A673 (cell line): ENCODE results near the gene ACSS1. TPM values are rescaled to one million over a fixed set of nuclear protein-coding genes. Genes with fewer than 3 reads are reported as not detected.

Experiments
- BruUV-seq: library from RNA; stranded (reverse); fragments of 400-500 nt; replicated peaks from 2 replicates; lab custom pipeline; 2021; lab: Mats Ljungman, UMichigan
- CTCF ChIA-PET: fragments of 300-600 bp; sonication (Branson Sonifier 250); formaldehyde crosslinking; loops from one replicate; lab custom pipeline; 2022; ENCODE audit warnings: antibody characterized with exemption; lab: Charles Lee
- POLR2A ChIA-PET: fragments of 300-600 bp; sonication (Branson Sonifier 250); formaldehyde crosslinking; loops from one replicate; lab custom pipeline; 2022; ENCODE audit warnings: antibody characterized with exemption; ENCODE audit not compliant: low non-redundant PET; lab: Charles Lee
- DNase-seq: peaks from one replicate; pipeline ENCODE4 v3.0.0-alpha.2; 2015; ENCODE audit warnings: low spot score
- H3K27ac ChIP-seq: fragments of 200-600 bp; sonication (generic); 2 replicates; pipeline ENCODE4 v1.5.1; 2016; ENCODE audit warnings: mixed run types, low read depth, mild to moderate bottlenecking, mixed read lengths, antibody characterized with exemption, low read length; ENCODE audit not compliant: poor library complexity, severe bottlenecking
- H3K27me3 ChIP-seq: fragments of 200-600 bp; sonication (generic); replicated peaks from 2 replicates; pipeline ENCODE4 v1.6.1; 2017; ENCODE audit warnings: mixed run types, low read depth, mild to moderate bottlenecking, mixed read lengths, antibody characterized with exemption, low read length; ENCODE audit not compliant: insufficient read depth, poor library complexity
- H3K36me3 ChIP-seq: fragments of 200-600 bp; sonication (generic); 2 replicates; pipeline ENCODE4 v1.6.1; 2016; ENCODE audit warnings: mixed run types, mild to moderate bottlenecking, mixed read lengths, antibody characterized with exemption, low read length; ENCODE audit not compliant: insufficient read depth, poor library complexity, severe bottlenecking
- H3K4me1 ChIP-seq: fragments of 200-600 bp; sonication (generic); 2 replicates; pipeline ENCODE4 v1.6.1; 2017; ENCODE audit warnings: mixed run types, mild to moderate bottlenecking, mixed read lengths, antibody characterized with exemption, low read length; ENCODE audit not compliant: insufficient read depth, poor library complexity, severe bottlenecking
- H3K4me3 ChIP-seq: fragments of 200-600 bp; sonication (generic); 2 replicates; pipeline ENCODE4 v1.5.1; 2016; ENCODE audit warnings: low read depth, mixed run types, mild to moderate bottlenecking, mixed read lengths, low read length; ENCODE audit not compliant: poor library complexity, severe bottlenecking
- H3K9me3 ChIP-seq: fragments of 200-600 bp; sonication (generic); 2 replicates; pipeline ENCODE4 v1.6.1; 2016; ENCODE audit warnings: mixed run types, low read depth, mild to moderate bottlenecking, mixed read lengths, antibody characterized with exemption, low read length; ENCODE audit not compliant: poor library complexity, severe bottlenecking
- CTCF ChIP-seq: fragments of 300-800, 200-600 bp; sonication (generic); conservative IDR thresholded peaks from 2 replicates; pipeline ENCODE4 v1.5.1; 2017; ENCODE audit warnings: low read depth, mild to moderate bottlenecking, antibody characterized with exemption, low read length, moderate library complexity, mixed read lengths
- EZH2 ChIP-seq: fragments of 200-600 bp; sonication (generic); IDR thresholded peaks from 2 replicates; pipeline ENCODE4 v1.6.1; 2017; ENCODE audit warnings: borderline replicate concordance, low read depth, mild to moderate bottlenecking, mixed read lengths, antibody characterized with exemption, low read length; ENCODE audit not compliant: poor library complexity, severe bottlenecking
- intact Hi-C: fragments of 100-400 bp; cut with micrococcal nuclease; formaldehyde crosslinking; loops from one replicate; pipeline ENCODE4 v1.10.0; 2022; ENCODE audit not compliant: unreplicated experiment
- total RNA-seq: library from RNA; stranded (reverse); gene quantifications from 2 replicates; pipeline ENCODE4 v1.2.3, GENCODE V29; 2021

Gene ACSS1
- total RNA-seq, 1 experiment from 2014 or later: 3.9 TPM

GRCh38 chr20:25038591-25039015, 19.3 kb downstream of the ACSS1 start:
- H3K27me3 ChIP-seq: no peaks in the 10 kb centered on the region
- TF ChIP-seq EZH2 (no peak), CTCF (no peak)
- BruUV-seq: no TSS peak
- H3K27ac ChIP-seq: no peak overlapping the region
- no peaks in the 10 kb centered on the region for H3K36me3 ChIP-seq
- peaks cover 33% of the 10 kb centered on the region for H3K4me1 ChIP-seq
- DNase-seq: no peak
- no peak overlapping the region for H3K4me3 ChIP-seq
- no peaks in the 10 kb centered on the region for H3K9me3 ChIP-seq
- CTCF ChIA-PET: no interaction called here
- POLR2A ChIA-PET: no interaction called here
- intact Hi-C loops: no loop called here

GRCh38 chr20:25038103-25038410, 19.9 kb downstream of the ACSS1 start:
- BruUV-seq: no TSS peak
- H3K27ac ChIP-seq: peak overlapping the region; percentile 18
- POLR2A ChIA-PET: no interaction called here
- H3K4me1 ChIP-seq: peaks cover 39% of the 10 kb centered on the region
- H3K4me3 ChIP-seq: no peak overlapping the region
- TF ChIP-seq EZH2: no peak
- no peak for TF ChIP-seq CTCF
- H3K36me3 ChIP-seq: no peaks in the 10 kb centered on the region
- H3K27me3 ChIP-seq: no peaks in the 10 kb centered on the region
- CTCF ChIA-PET: no interaction called here
- DNase-seq: no peak
- H3K9me3 ChIP-seq: no peaks in the 10 kb centered on the region
- intact Hi-C loops: no loop called here

- Histone ChIP-seq H3K27me3 (no peaks in the 10 kb centered on the region), H3K36me3 (no peaks in the 10 kb centered on the region), H3K9me3 (no peaks in the 10 kb centered on the region), H3K4me1 (peaks cover 45% of the 10 kb centered on the region), H3K4me3 (no peak overlapping the region), H3K27ac (peak overlapping the region; percentile 18)
- CTCF ChIA-PET: no interaction called here
- no peak for DNase-seq
- TF ChIP-seq EZH2 (no peak), CTCF (no peak)
- BruUV-seq: no TSS peak
- intact Hi-C loops: no loop called here
- POLR2A ChIA-PET: no interaction called here
Measured at GRCh38 chr20:25037288-25038102, 20.4 kb downstream of the ACSS1 start.
